Breast epithelium (tissue), 3 donors: ENCODE results near the gene GK.

Experiments used
- POLR2A ChIP-seq: fragments of 450-650 bp; IDR thresholded peaks from one replicate; pipeline ENCODE4 v1.6.1; 2016; ENCODE audit warnings: antibody characterized with exemption, mild to moderate bottlenecking, moderate library complexity
- POLR2AphosphoS5 ChIP-seq, 3 donors: sonication (generic); formaldehyde crosslinking; IDR thresholded peaks; one replicate each; pipeline ENCODE4 v1.6.1; 2017; ENCODE audit warnings: antibody characterized with exemption in 3 of 3
- TF ChIP-seq, protein P1 (sequence below), 3 donors: fragments of 450-650 bp; IDR thresholded peaks; one replicate each; pipeline ENCODE4 v1.5.1; 2016 to 2017; ENCODE audit warnings: antibody characterized with exemption in 3 of 3, mild to moderate bottlenecking in 3 of 3, moderate library complexity in 3 of 3

DNA sequence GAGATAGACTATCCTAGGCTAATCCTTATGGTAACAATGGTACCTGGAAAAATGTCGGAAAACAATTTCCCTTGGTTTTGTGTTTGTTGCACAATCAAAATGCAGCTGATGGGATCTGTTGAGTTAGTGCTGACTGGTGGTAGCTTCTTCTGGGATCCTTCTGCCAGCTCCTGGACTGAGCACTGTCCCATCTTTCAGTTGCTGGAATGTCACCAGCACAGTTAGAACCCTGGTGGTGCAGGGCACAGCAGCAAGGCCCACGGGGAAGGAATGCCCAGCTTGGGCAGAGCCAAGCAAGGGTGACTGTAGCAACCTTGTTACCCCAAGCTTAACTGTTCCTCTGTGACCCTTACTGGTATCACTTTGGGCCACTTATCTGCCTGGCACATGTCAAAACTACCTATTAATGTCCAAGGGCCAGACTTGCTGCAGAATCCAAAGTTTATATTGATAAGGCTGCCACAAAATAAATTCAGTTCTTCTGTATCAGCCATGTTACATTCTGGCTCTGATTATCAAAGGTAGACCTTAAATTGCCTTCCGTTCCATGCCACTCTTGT is 53.1 kb downstream of the GK start:
- TF ChIP-seq, protein P1, sequence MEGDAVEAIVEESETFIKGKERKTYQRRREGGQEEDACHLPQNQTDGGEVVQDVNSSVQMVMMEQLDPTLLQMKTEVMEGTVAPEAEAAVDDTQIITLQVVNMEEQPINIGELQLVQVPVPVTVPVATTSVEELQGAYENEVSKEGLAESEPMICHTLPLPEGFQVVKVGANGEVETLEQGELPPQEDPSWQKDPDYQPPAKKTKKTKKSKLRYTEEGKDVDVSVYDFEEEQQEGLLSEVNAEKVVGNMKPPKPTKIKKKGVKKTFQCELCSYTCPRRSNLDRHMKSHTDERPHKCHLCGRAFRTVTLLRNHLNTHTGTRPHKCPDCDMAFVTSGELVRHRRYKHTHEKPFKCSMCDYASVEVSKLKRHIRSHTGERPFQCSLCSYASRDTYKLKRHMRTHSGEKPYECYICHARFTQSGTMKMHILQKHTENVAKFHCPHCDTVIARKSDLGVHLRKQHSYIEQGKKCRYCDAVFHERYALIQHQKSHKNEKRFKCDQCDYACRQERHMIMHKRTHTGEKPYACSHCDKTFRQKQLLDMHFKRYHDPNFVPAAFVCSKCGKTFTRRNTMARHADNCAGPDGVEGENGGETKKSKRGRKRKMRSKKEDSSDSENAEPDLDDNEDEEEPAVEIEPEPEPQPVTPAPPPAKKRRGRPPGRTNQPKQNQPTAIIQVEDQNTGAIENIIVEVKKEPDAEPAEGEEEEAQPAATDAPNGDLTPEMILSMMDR (IDR thresholded peaks at IDR 0.05), result no peak
- TF ChIP-seq POLR2A, result no peak
- no peak for TF ChIP-seq POLR2AphosphoS5 (IDR thresholded peaks at IDR 0.05)
